Gastroesophageal sphincter (tissue), 4 donors: ENCODE results near the gene SLC10A4. TPM values are rescaled to one million over a fixed set of nuclear protein-coding genes. Genes with fewer than 3 reads are reported as not detected.

ENCODE experiments used
- ATAC-seq: fragments of 150-250 bp; one replicate; pipeline ENCODE4 v1.9.1; 2016; ENCODE audit warnings: mild to moderate bottlenecking, moderate library complexity
- H3K27ac ChIP-seq, 4 donors: fragments of 200-600 bp; sonication (generic) in 3 of 4; 1 replicate in 3 of 4; 2 replicates in 1 of 4; pipeline ENCODE4 v1.5.1; 2016 to 2019
- H3K27me3 ChIP-seq: fragments of 200-600 bp; sonication (generic); one replicate; pipeline ENCODE4 v1.5.1; 2019
- H3K36me3 ChIP-seq, 2 donors: fragments of 200-600 bp; sonication (generic); one replicate each; pipeline ENCODE4 v1.5.1; 2019; ENCODE audit warnings: control low read depth in 1 of 2
- H3K4me1 ChIP-seq, 3 donors: fragments of 200-600 bp; sonication (generic); 1 replicate in 2 of 3; 2 replicates in 1 of 3; pipeline ENCODE4 v1.5.1; 2016 to 2019; ENCODE audit warnings: control low read depth in 2 of 3
- H3K4me3 ChIP-seq, 2 donors: fragments of 200-600 bp; sonication (generic); one replicate each; pipeline ENCODE4 v1.5.1; 2019; ENCODE audit warnings: mild to moderate bottlenecking in 1 of 2, moderate library complexity in 1 of 2
- H3K9me3 ChIP-seq, 3 donors: fragments of 200-600 bp; sonication (generic); one replicate each; pipeline ENCODE4 v1.5.1; 2017 to 2019; ENCODE audit warnings: control low read depth in 2 of 3
- EP300 ChIP-seq: sonication (generic); formaldehyde crosslinking; IDR thresholded peaks from one replicate; pipeline ENCODE4 v1.6.1; 2017; ENCODE audit warnings: antibody characterized with exemption, mild to moderate bottlenecking
- POLR2A ChIP-seq, 2 donors: fragments of 450-650 bp; IDR thresholded peaks; one replicate each; pipeline ENCODE4 v1.6.1; 2017; ENCODE audit warnings: antibody characterized with exemption in 2 of 2, mild to moderate bottlenecking in 2 of 2, moderate library complexity in 1 of 2
- POLR2AphosphoS5 ChIP-seq: sonication (generic); formaldehyde crosslinking; IDR thresholded peaks from one replicate; pipeline ENCODE4 v1.6.1; 2017; ENCODE audit warnings: antibody characterized with exemption
- WGBS, 2 donors: methylation state at CpG; one replicate each; pipeline ENCODE4 v1.1.5; 2018; ENCODE audit warnings: low coverage in 1 of 2; 5-methylcytosine and 5-hydroxymethylcytosine counted together
- total RNA-seq, 4 donors: library from RNA; depleted of rRNA; stranded (reverse); fragments of >200 nt; gene quantifications; one replicate each; pipeline ENCODE4 v1.1.0, GENCODE V29; 2016
- TF ChIP-seq, protein P1 (sequence below), 4 experiments: fragments of 200-600 bp in 2 of 4; fragments of 450-650 bp in 2 of 4; sonication (generic) in 1 of 4; IDR thresholded peaks; one replicate each; pipeline ENCODE4 v1.5.1; 2017 to 2019; ENCODE audit warnings: antibody characterized with exemption in 4 of 4, mild to moderate bottlenecking in 2 of 4, moderate library complexity in 2 of 4

The SLC10A4 gene
- total RNA-seq, 4 donors from 2014 or later = 0.27 to 1.4 TPM; not detected in 2

DNA sequence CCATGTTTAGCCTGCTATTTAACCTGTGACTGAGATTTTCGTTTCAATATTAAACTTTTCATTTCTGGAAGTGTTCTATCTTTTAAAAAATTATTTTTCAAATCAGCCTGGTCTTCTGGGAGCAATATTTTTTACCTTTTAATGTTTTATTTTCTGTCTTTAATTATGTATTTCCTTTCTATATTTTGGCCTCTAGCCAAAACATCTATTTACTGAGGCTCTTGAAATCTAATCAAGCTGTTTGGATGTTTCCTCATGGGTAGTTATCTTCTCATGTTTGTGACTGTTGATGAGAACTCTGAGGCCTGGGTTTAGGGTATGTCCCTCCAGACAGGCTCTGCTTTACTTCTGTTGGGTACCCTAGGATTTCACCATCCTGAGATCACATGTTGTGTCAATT is 10.3 kb upstream of the SLC10A4 start:
- no peaks in the 10 kb centered on the region for H3K4me1 ChIP-seq
- H3K9me3 ChIP-seq = no peaks in the 10 kb centered on the region
- no peak for ATAC-seq
- no peaks in the 10 kb centered on the region for H3K27me3 ChIP-seq
- no peaks in the 10 kb centered on the region for H3K36me3 ChIP-seq
- H3K27ac ChIP-seq = no peak overlapping the region
- 73% methylated on average over 1 of the region's 1 CpG for WGBS, 2 donors
- H3K4me3 ChIP-seq = no peak overlapping the region
- TF ChIP-seq POLR2AphosphoS5 (no peak), POLR2A (IDR thresholded peaks at IDR 0.05) (no peak), EP300 (no peak)
- TF ChIP-seq, protein P1, sequence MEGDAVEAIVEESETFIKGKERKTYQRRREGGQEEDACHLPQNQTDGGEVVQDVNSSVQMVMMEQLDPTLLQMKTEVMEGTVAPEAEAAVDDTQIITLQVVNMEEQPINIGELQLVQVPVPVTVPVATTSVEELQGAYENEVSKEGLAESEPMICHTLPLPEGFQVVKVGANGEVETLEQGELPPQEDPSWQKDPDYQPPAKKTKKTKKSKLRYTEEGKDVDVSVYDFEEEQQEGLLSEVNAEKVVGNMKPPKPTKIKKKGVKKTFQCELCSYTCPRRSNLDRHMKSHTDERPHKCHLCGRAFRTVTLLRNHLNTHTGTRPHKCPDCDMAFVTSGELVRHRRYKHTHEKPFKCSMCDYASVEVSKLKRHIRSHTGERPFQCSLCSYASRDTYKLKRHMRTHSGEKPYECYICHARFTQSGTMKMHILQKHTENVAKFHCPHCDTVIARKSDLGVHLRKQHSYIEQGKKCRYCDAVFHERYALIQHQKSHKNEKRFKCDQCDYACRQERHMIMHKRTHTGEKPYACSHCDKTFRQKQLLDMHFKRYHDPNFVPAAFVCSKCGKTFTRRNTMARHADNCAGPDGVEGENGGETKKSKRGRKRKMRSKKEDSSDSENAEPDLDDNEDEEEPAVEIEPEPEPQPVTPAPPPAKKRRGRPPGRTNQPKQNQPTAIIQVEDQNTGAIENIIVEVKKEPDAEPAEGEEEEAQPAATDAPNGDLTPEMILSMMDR (IDR thresholded peaks at IDR 0.05) = no peak

DNA sequence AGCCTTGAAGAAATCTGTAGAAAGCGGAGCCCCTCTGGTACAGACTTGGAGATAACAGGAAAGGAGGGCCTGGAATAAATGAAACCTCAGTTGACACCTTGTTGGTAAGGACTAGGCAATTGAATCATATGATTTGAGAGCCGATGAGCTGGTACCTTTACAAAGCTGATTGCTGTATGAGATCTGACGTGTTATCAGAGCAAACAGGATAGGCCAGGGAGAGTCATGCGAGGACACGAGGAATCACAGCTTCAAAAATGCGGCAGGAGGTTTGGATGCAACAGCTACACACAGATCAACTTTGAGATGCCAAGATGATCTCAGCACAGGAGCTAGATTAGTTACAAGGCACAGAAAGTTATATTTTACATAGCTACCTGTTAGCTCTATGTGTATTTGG is 7.4 kb upstream of the SLC10A4 start:
- H3K27ac ChIP-seq = no peak overlapping the region
- no peak overlapping the region for H3K4me3 ChIP-seq
- H3K9me3 ChIP-seq = no peaks in the 10 kb centered on the region
- peaks cover 4% of the 10 kb centered on the region for H3K27me3 ChIP-seq
- H3K36me3 ChIP-seq = no peaks in the 10 kb centered on the region
- no peak for ATAC-seq
- TF ChIP-seq EP300 = no peak
- TF ChIP-seq, protein P1 (IDR thresholded peaks at IDR 0.05) = no peak
- TF ChIP-seq POLR2A (IDR thresholded peaks at IDR 0.05) = no peak
- no peak for TF ChIP-seq POLR2AphosphoS5
- WGBS, 2 donors = 90 to 93% methylated on average over 5 to 6 of the region's 6 CpGs
- H3K4me1 ChIP-seq = no peaks in the 10 kb centered on the region

GRCh38 chr4:48478273-48478672 is 4.9 kb upstream of the SLC10A4 start:
- no peak overlapping the region for H3K27ac ChIP-seq
- H3K9me3 ChIP-seq = no peaks in the 10 kb centered on the region
- H3K4me1 ChIP-seq = peaks cover 0 to 6% (median 0%) of the 10 kb centered on the region in 3 donors
- no peak overlapping the region for H3K4me3 ChIP-seq
- peaks cover 29% of the 10 kb centered on the region for H3K27me3 ChIP-seq
- no peak for TF ChIP-seq POLR2AphosphoS5
- no peaks in the 10 kb centered on the region for H3K36me3 ChIP-seq
- no peak for ATAC-seq
- WGBS, 2 donors = 69 to 73% methylated on average over 2 of the region's 2 CpGs

DNA sequence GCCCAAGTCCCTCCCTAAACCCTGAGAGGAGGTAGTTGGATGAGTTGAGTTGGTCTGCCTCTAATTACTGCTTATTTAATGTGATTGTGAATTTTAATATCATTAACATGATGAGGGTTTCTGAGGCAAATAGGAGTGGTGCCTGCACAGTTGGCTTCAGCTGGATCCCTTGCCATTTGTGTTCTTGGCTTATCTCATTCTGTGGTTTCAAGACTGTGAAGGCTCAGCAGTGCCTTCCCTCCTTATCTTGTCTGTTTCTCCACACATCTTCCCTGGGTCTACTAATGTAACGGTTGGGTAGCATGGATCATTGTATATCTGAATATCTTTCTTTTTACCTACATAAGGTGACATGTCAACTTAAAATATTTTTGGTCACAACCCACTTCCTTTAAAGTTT is 1.6 kb upstream of the SLC10A4 start:
- Histone ChIP-seq H3K9me3 (no peaks in the 10 kb centered on the region), H3K4me1 (peaks cover 0 to 16% (median 3%) of the 10 kb centered on the region in 3 donors), H3K36me3 (no peaks in the 10 kb centered on the region), H3K4me3 (no peak overlapping the region), H3K27ac (no peak overlapping the region), H3K27me3 (peaks cover 61% of the 10 kb centered on the region)
- no peak for ATAC-seq
- TF ChIP-seq, protein P1 (IDR thresholded peaks at IDR 0.05) = no peak
- TF ChIP-seq EP300 (no peak), POLR2AphosphoS5 (no peak), POLR2A (IDR thresholded peaks at IDR 0.05) (no peak)
- 93 to 100% methylated on average over 1 of the region's 1 CpG for WGBS, 2 donors

GRCh38 chr4:48483777-48484493 is 792 bp downstream of the SLC10A4 start:
- Histone ChIP-seq H3K27me3 (peaks cover 85% of the 10 kb centered on the region), H3K36me3 (no peaks in the 10 kb centered on the region), H3K4me3 (peak overlapping the region in 1 of 2 donors; percentile 43), H3K9me3 (no peaks in the 10 kb centered on the region), H3K27ac (no peak overlapping the region), H3K4me1 (peaks cover 0 to 16% (median 3%) of the 10 kb centered on the region in 3 donors)
- TF ChIP-seq, protein P1 (IDR thresholded peaks at IDR 0.05) = no peak
- TF ChIP-seq POLR2A (IDR thresholded peaks at IDR 0.05) = no peak
- ATAC-seq = peak; percentile 36
- 0 to 3% methylated on average over 5 to 6 of the region's 66 CpGs for WGBS, 2 donors
